Astrocyte (in vitro differentiated cells and primary cell): Measurements from ENCODE around the gene SIGLEC6.

Experiments
- EZH2 ChIP-seq: IDR thresholded peaks from 2 replicates; pipeline ENCODE4 v1.6.1; 2012; ENCODE audit warnings: mild to moderate bottlenecking, low read length, inconsistent platforms; ENCODE audit not compliant: insufficient read depth
- TF ChIP-seq, protein P1 (sequence below): IDR thresholded peaks from 2 replicates; pipeline ENCODE4 v1.5.1; 2011; ENCODE audit warnings: low read depth, mild to moderate bottlenecking, inconsistent platforms, low read length, moderate library complexity; ENCODE audit not compliant: insufficient read depth

DNA sequence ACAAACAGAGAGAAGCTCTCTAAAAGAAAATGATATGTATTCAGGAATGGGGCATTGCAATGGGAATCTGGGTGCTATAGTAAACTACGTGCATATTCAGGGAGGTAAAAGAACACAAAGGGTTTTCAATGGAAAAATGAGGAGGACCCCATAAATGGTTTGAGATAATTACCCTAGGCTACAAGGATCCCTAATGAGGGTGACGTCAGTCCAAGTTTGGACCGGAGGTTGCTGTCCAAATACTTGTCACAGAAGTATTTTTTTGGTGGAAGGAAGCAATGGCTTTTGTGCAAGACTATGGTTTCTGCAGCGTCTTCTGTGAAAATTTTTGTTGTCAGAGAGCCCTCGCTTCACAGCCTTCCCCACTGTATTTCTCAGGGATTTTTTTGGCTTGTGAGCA, 54.1 kb downstream of the SIGLEC6 start:
- TF ChIP-seq, protein P1, sequence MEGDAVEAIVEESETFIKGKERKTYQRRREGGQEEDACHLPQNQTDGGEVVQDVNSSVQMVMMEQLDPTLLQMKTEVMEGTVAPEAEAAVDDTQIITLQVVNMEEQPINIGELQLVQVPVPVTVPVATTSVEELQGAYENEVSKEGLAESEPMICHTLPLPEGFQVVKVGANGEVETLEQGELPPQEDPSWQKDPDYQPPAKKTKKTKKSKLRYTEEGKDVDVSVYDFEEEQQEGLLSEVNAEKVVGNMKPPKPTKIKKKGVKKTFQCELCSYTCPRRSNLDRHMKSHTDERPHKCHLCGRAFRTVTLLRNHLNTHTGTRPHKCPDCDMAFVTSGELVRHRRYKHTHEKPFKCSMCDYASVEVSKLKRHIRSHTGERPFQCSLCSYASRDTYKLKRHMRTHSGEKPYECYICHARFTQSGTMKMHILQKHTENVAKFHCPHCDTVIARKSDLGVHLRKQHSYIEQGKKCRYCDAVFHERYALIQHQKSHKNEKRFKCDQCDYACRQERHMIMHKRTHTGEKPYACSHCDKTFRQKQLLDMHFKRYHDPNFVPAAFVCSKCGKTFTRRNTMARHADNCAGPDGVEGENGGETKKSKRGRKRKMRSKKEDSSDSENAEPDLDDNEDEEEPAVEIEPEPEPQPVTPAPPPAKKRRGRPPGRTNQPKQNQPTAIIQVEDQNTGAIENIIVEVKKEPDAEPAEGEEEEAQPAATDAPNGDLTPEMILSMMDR, result no peak
- TF ChIP-seq EZH2, result no peak
